ENCODE results near the gene CNPY3.

DNA sequence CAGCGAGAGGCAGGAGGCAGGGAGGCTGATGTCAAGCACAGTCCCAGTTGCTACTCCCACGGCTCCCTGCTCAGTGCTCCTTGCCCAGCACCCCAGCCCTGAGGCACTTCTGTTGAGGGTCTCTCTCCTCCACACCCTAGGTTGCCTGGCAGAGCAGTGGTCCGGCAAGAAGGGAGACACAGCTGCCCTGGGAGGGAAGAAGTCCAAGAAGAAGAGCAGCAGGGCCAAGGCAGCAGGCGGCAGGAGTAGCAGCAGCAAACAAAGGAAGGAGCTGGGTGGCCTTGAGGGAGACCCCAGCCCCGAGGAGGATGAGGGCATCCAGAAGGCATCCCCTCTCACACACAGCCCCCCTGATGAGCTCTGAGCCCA is 9.1 kb downstream of the CNPY3 start:
- TF ChIP-seq, protein P1, sequence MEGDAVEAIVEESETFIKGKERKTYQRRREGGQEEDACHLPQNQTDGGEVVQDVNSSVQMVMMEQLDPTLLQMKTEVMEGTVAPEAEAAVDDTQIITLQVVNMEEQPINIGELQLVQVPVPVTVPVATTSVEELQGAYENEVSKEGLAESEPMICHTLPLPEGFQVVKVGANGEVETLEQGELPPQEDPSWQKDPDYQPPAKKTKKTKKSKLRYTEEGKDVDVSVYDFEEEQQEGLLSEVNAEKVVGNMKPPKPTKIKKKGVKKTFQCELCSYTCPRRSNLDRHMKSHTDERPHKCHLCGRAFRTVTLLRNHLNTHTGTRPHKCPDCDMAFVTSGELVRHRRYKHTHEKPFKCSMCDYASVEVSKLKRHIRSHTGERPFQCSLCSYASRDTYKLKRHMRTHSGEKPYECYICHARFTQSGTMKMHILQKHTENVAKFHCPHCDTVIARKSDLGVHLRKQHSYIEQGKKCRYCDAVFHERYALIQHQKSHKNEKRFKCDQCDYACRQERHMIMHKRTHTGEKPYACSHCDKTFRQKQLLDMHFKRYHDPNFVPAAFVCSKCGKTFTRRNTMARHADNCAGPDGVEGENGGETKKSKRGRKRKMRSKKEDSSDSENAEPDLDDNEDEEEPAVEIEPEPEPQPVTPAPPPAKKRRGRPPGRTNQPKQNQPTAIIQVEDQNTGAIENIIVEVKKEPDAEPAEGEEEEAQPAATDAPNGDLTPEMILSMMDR (IDR thresholded peaks at IDR 0.05), result no peak
- TF ChIP-seq POLR2A (IDR thresholded peaks at IDR 0.05), result no peak

Data from testis (tissue), 2 donors.